ENCODE results near the gene RFC2.

DNA sequence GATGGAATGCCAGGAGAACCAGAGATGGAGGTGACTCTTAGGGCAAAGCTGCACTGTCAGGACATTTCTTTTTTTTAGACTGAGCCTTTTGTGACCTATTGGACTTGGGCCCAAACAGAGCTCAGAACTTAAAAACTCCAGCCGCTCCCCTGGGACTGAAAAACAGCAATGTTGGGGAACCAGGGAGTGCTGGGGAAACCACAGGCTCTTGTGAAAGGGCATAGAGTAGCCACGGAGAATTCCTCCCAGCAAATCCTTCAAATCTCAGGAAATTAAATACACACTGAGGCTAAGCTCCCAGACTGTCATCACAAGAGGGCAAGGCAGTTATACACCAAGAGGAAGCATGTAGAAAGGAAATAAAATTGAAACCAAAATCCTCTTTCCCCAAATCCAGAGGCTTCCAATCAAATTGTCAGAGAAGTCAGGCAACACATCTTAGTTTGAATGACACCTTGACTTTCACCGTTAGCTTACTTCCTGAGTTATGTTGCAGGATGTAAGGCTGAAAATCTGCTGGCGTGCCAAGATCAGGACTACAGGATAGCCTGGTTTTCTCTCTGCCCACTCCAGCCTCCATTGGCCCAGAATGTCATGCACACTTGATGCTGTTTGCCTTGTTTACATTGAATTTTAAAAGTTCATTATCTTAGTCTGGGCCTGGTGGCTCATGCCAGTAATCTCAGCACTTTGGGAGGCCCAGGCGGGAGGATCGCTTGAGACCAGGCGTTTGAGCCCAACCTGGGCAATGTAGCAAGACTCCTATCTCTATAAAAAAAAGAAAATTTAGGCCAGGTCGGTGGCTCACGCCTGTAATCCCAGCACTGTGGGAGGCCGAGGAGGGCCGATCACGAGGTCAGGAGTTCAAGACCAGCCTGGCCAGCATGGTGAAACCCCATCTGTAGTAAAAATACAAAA is 2.6 kb upstream of the RFC2 start:
- TF ChIP-seq, protein P1, sequence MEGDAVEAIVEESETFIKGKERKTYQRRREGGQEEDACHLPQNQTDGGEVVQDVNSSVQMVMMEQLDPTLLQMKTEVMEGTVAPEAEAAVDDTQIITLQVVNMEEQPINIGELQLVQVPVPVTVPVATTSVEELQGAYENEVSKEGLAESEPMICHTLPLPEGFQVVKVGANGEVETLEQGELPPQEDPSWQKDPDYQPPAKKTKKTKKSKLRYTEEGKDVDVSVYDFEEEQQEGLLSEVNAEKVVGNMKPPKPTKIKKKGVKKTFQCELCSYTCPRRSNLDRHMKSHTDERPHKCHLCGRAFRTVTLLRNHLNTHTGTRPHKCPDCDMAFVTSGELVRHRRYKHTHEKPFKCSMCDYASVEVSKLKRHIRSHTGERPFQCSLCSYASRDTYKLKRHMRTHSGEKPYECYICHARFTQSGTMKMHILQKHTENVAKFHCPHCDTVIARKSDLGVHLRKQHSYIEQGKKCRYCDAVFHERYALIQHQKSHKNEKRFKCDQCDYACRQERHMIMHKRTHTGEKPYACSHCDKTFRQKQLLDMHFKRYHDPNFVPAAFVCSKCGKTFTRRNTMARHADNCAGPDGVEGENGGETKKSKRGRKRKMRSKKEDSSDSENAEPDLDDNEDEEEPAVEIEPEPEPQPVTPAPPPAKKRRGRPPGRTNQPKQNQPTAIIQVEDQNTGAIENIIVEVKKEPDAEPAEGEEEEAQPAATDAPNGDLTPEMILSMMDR (IDR thresholded peaks at IDR 0.05), result no peak
- no peak for TF ChIP-seq EZH2 (IDR thresholded peaks at IDR 0.05)
